Immature natural killer cell (primary cell): ENCODE data around the gene PRPS1L1. TPM values are rescaled to one million over a fixed set of nuclear protein-coding genes. Genes with fewer than 3 reads are reported as not detected.

Source experiments
- polyA plus RNA-seq, 3 donors: library from polyadenylated mRNA; unstranded; fragments of 300-500 nt; fragmentation: Illumina TruSeq; gene quantifications; one replicate each; pipeline ENCODE4 v1.2.3, GENCODE V29; 2021

Gene PRPS1L1
- polyA plus RNA-seq, 3 donors from 2014 or later = not detected

Other genes starting within 250 kb of the PRPS1L1 start
- gene SNX13, start 87.4 kb downstream of the PRPS1L1 start, polyA plus RNA-seq = 10 to 100 TPM in 2 of 3 donors, 1 to 10 TPM in 1; 7.7 to 13.3 (median 10.6) TPM